K562 (cell line): ENCODE data around the gene PFKFB2. TPM values are rescaled to one million over a fixed set of nuclear protein-coding genes. Genes with fewer than 3 reads are reported as not detected.

Experiments
- ERF ChIP-seq: fragments of 450-650 bp; formaldehyde crosslinking; IDR thresholded peaks from 2 replicates; pipeline ENCODE4 v1.4.0; 2020; ENCODE audit warnings: mild to moderate bottlenecking, mixed read lengths
- ETV5 ChIP-seq: sonication (generic); formaldehyde crosslinking; IDR thresholded peaks from 2 replicates; pipeline ENCODE4 v1.4.0; 2020; ENCODE audit warnings: low read depth, mild to moderate bottlenecking, missing genetic modification reagents
- HMGN3 ChIP-seq: IDR thresholded peaks from 2 replicates; pipeline ENCODE4 v1.6.1; 2011; ENCODE audit warnings: borderline replicate concordance, low read depth, mild to moderate bottlenecking, mixed read lengths, low read length; ENCODE audit not compliant: insufficient read length; ENCODE audit errors: extremely low read depth
- JUND ChIP-seq, 2 experiments: IDR thresholded peaks; 2 replicates in 1 of 2; 3 replicates in 1 of 2; pipeline ENCODE4 v1.6.1; 2011; ENCODE audit warnings: borderline replicate concordance in 2 of 2, low read depth in 2 of 2, low read length in 2 of 2, improper control_type of control experiment in 1 of 2, missing biosample characterization in 1 of 2, missing genetic modification characterization in 1 of 2, missing genetic modification reagents in 1 of 2
- MTA3 ChIP-seq: fragments of 450-650 bp; formaldehyde crosslinking; IDR thresholded peaks from 2 replicates; pipeline ENCODE4 v1.6.1; 2017; ENCODE audit warnings: mild to moderate bottlenecking, borderline replicate concordance
- PHTF2 ChIP-seq: fragments of 250-450 bp; sonication (Bioruptor Pico); IDR thresholded peaks from 2 replicates; pipeline ENCODE4 v1.5.0; 2021; ENCODE audit warnings: mild to moderate bottlenecking
- SAFB ChIP-seq: fragments of 200-400 bp; formaldehyde crosslinking; IDR thresholded peaks from 2 replicates; pipeline ENCODE4 v1.6.1; 2017; ENCODE audit warnings: low read depth, low read length, borderline replicate concordance
- SAFB2 ChIP-seq: fragments of 200-400 bp; formaldehyde crosslinking; IDR thresholded peaks from 2 replicates; pipeline ENCODE4 v1.6.1; 2018; ENCODE audit warnings: borderline replicate concordance, low read length, low read depth, moderate library complexity; ENCODE audit not compliant: severe bottlenecking
- SLC30A9 ChIP-seq: fragments of 250-450 bp; sonication (Bioruptor Pico); IDR thresholded peaks from 2 replicates; pipeline ENCODE4 v1.8.0; 2022; ENCODE audit warnings: mild to moderate bottlenecking, moderate library complexity
- SMARCA4 ChIP-seq: fragments of 450-650 bp; IDR thresholded peaks from 2 replicates; pipeline ENCODE4 v1.6.1; 2016
- SMARCB1 ChIP-seq: IDR thresholded peaks from 2 replicates; pipeline ENCODE4 v1.6.1; 2011; ENCODE audit warnings: improper control_type of control experiment, low read depth; ENCODE audit not compliant: insufficient read length
- SRSF1 ChIP-seq: fragments of 200-400 bp; formaldehyde crosslinking; IDR thresholded peaks from 2 replicates; pipeline ENCODE4 v1.6.1; 2017; ENCODE audit warnings: mild to moderate bottlenecking, low read depth, low read length, moderate library complexity
- XRCC3 ChIP-seq: fragments of 450-650 bp; IDR thresholded peaks from 2 replicates; pipeline ENCODE4 v1.6.1; 2017; ENCODE audit warnings: mild to moderate bottlenecking, moderate library complexity
- ZKSCAN8 ChIP-seq: fragments of 200-800 bp; sonication (Bioruptor generic); IDR thresholded peaks from 2 replicates; pipeline ENCODE4 v1.6.1; 2016; ENCODE audit warnings: missing genetic modification characterization, missing compliant biosample characterization
- ZNF347 ChIP-seq: fragments of 450-650 bp; formaldehyde crosslinking; IDR thresholded peaks from 2 replicates; pipeline ENCODE4 v1.4.0; 2020; ENCODE audit warnings: low read depth, mild to moderate bottlenecking, moderate library complexity
- polyA plus RNA-seq, 8 experiments: library from polyadenylated mRNA; depleted of rRNA in 4 of 8; stranded (reverse) in 5 of 8; unstranded in 3 of 8; fragments of >200 nt; fragmentation: Nextera tagmentation in 2 of 8; fragmentation: Illumina TruSeq in 1 of 8; extraction: Ambion mirVana in 2 of 8; extraction: Trizol in 1 of 8; gene quantifications; 2 replicates each; pipeline versions ENCODE4 v1.2.1 to v1.2.3, GENCODE V29; 2011 to 2014; ENCODE audit warnings: inconsistent platforms in 1 of 8, missing spikeins in 1 of 8
- total RNA-seq, 7 experiments: library from RNA; depleted of rRNA in 6 of 7; stranded (reverse); fragments of >200 nt in 6 of 7; fragmentation: Illumina TruSeq in 2 of 7; extraction: Trizol in 2 of 7; gene quantifications; 2 replicates each; pipeline versions ENCODE4 v1.2.1 to v1.2.3, GENCODE V29; 2011 to 2021; ENCODE audit warnings: low replicate concordance in 1 of 7
- TF ChIP-seq, protein P1 (sequence below), 2 experiments: fragments of 450-650 bp; conservative IDR thresholded peaks; 2 replicates each; pipeline ENCODE4 v1.6.1; 2017; ENCODE audit warnings: mild to moderate bottlenecking in 2 of 2, moderate library complexity in 2 of 2
- TF ChIP-seq, protein P2 (sequence below): sonication (generic); formaldehyde crosslinking; IDR thresholded peaks from 2 replicates; pipeline ENCODE4 v1.8.0; 2022; ENCODE audit warnings: mild to moderate bottlenecking, missing genetic modification reagents
- TF ChIP-seq, protein P3 (sequence below): fragments of 250-450 bp; sonication (Bioruptor Pico); IDR thresholded peaks from 2 replicates; pipeline ENCODE4 v1.5.0; 2021
- TF ChIP-seq, protein P4 (sequence below), 2 experiments: IDR thresholded peaks; 2 replicates each; pipeline ENCODE4 v1.6.1; 2011; ENCODE audit warnings: borderline replicate concordance in 1 of 2, control low read depth in 1 of 2, low read depth in 1 of 2, low read length in 1 of 2, mild to moderate bottlenecking in 1 of 2, mixed read lengths in 1 of 2, moderate library complexity in 1 of 2; ENCODE audit not compliant: insufficient read depth in 1 of 2, insufficient read length in 1 of 2, poor library complexity in 1 of 2, severe bottlenecking in 1 of 2; ENCODE audit errors: extremely low read depth in 1 of 2
- TF ChIP-seq, protein P5 (sequence below): sonication (generic); formaldehyde crosslinking; IDR thresholded peaks from 2 replicates; pipeline ENCODE4 v1.5.0; 2020; ENCODE audit warnings: missing genetic modification reagents
- TF ChIP-seq, protein P6 (sequence below): sonication (generic); formaldehyde crosslinking; IDR thresholded peaks from 2 replicates; pipeline ENCODE4 v1.8.1; 2023; ENCODE audit warnings: mild to moderate bottlenecking, missing genetic modification reagents, moderate library complexity

The PFKFB2 gene
- total and polyA plus RNA-seq, 9 of the 15 experiments (the other 6 are each of a cell fraction or from before 2014, with no cell fraction given): 6.9 to 26.0 (median 16.4) TPM

DNA sequence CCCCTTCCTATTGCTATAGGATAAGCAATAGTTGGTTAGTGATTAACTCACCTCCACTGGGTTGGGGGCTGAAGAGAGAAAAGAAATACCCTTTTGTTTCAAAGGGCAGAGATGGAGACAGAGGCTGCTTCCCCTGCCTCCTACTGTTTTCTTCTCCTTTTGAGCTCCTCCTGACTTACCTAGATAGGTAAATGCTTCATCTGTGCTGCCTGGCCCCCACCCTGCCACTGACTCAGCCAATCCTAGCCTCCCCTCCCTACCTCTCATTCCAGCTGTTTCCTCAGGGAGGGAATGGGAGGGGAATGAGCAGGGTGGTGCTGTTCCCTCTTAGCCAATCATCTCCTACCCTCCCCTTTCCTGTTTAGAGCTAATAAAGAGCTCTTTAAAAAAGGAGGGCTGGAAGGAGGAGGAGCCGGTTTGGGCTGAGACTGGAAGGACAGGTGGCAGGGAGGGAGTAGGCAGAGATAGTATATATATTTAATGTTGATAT lies 20.5 kb upstream of the PFKFB2 start, which contains the start of gene C1orf116 (continued):
- TF ChIP-seq ZNF347 (CRISPR knock-in tag): no peak
- TF ChIP-seq, protein P1, sequence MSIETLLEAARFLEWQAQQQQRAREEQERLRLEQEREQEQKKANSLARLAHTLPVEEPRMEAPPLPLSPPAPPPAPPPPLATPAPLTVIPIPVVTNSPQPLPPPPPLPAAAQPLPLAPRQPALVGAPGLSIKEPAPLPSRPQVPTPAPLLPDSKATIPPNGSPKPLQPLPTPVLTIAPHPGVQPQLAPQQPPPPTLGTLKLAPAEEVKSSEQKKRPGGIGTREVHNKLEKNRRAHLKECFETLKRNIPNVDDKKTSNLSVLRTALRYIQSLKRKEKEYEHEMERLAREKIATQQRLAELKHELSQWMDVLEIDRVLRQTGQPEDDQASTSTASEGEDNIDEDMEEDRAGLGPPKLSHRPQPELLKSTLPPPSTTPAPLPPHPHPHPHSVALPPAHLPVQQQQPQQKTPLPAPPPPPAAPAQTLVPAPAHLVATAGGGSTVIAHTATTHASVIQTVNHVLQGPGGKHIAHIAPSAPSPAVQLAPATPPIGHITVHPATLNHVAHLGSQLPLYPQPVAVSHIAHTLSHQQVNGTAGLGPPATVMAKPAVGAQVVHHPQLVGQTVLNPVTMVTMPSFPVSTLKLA (conservative IDR thresholded peaks at IDR 0.05): no peak; a peak in 1 of 4 replicates
- TF ChIP-seq, protein P2, sequence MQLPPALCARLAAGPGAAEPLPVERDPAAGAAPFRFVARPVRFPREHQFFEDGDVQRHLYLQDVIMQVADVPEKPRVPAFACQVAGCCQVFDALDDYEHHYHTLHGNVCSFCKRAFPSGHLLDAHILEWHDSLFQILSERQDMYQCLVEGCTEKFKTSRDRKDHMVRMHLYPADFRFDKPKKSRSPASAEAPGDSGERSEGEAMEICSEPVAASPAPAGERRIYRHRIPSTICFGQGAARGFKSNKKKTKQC (CRISPR knock-in tag): no peak
- TF ChIP-seq ZKSCAN8 (CRISPR knock-in tag): no peak
- no peak for TF ChIP-seq SMARCB1
- no peak for TF ChIP-seq SLC30A9
- no peak for TF ChIP-seq HMGN3
- no peak for TF ChIP-seq PHTF2 (CRISPR knock-in tag)
- no peak for TF ChIP-seq XRCC3
- no peak for TF ChIP-seq ETV5 (CRISPR knock-in tag)
- TF ChIP-seq, protein P3, sequence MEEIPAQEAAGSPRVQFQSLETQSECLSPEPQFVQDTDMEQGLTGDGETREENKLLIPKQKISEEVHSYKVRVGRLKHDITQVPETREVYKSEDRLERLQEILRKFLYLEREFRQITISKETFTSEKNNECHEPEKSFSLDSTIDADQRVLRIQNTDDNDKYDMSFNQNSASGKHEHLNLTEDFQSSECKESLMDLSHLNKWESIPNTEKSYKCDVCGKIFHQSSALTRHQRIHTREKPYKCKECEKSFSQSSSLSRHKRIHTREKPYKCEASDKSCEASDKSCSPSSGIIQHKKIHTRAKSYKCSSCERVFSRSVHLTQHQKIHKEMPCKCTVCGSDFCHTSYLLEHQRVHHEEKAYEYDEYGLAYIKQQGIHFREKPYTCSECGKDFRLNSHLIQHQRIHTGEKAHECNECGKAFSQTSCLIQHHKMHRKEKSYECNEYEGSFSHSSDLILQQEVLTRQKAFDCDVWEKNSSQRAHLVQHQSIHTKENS (CRISPR knock-in tag): no peak
- TF ChIP-seq, protein P4, sequence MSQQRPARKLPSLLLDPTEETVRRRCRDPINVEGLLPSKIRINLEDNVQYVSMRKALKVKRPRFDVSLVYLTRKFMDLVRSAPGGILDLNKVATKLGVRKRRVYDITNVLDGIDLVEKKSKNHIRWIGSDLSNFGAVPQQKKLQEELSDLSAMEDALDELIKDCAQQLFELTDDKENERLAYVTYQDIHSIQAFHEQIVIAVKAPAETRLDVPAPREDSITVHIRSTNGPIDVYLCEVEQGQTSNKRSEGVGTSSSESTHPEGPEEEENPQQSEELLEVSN (IDR thresholded peaks at IDR 0.05; ENCODE audit: borderline replicate concordance in 1 of 2, extremely low read depth in 1 of 2, insufficient read depth in 1 of 2, insufficient read length in 1 of 2, low read depth in 1 of 2, low read length in 1 of 2, poor library complexity in 1 of 2, severe bottlenecking in 1 of 2): no peak
- TF ChIP-seq SRSF1: no peak
- TF ChIP-seq SAFB: no peak
- no peak for TF ChIP-seq SMARCA4
- TF ChIP-seq SAFB2: no peak
- peak; percentile 76 for TF ChIP-seq JUND (IDR thresholded peaks at IDR 0.05; ENCODE audit: borderline replicate concordance, low read depth, low read length)
- peak; percentile 47; the same call in 1 of the 3 replicates for TF ChIP-seq JUND (tag; IDR thresholded peaks at IDR 0.05; ENCODE audit: borderline replicate concordance, low read depth, low read length)
- 0 out of 2 replicates have a peak, but pooled peaks have one; percentile 29 for TF ChIP-seq MTA3
- TF ChIP-seq, protein P5, sequence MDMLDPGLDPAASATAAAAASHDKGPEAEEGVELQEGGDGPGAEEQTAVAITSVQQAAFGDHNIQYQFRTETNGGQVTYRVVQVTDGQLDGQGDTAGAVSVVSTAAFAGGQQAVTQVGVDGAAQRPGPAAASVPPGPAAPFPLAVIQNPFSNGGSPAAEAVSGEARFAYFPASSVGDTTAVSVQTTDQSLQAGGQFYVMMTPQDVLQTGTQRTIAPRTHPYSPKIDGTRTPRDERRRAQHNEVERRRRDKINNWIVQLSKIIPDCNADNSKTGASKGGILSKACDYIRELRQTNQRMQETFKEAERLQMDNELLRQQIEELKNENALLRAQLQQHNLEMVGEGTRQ (CRISPR knock-in tag): no peak
- TF ChIP-seq, protein P6, sequence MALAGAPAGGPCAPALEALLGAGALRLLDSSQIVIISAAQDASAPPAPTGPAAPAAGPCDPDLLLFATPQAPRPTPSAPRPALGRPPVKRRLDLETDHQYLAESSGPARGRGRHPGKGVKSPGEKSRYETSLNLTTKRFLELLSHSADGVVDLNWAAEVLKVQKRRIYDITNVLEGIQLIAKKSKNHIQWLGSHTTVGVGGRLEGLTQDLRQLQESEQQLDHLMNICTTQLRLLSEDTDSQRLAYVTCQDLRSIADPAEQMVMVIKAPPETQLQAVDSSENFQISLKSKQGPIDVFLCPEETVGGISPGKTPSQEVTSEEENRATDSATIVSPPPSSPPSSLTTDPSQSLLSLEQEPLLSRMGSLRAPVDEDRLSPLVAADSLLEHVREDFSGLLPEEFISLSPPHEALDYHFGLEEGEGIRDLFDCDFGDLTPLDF (CRISPR knock-in tag): no peak
- TF ChIP-seq ERF (CRISPR knock-in tag): no peak
